ENCODE data around the gene TOR1AIP1. TPM values are rescaled to one million over a fixed set of nuclear protein-coding genes. Genes with fewer than 3 reads are reported as not detected.

The TOR1AIP1 gene
- total and polyA plus RNA-seq, 4 donors = 20.4 to 94.7 (median 32.8) TPM

- no peak overlapping the region for H3K9ac ChIP-seq (ENCODE audit: insufficient read depth in 1 of 2, low read length in 2 of 2)
- H3K4me3 ChIP-seq = no peak overlapping the region
- no peaks in the 10 kb centered on the region for H3K27me3 ChIP-seq (ENCODE audit: control insufficient read depth in 3 of 3, insufficient read depth in 3 of 3, low read length in 2 of 3)
- ATAC-seq (ENCODE audit: insufficient read depth, low FRiP score) (peak; percentile 77), DNase-seq (no peak)
- TF ChIP-seq CTCF (IDR thresholded peaks at IDR 0.05; ENCODE audit: control extremely low read depth, extremely low read depth) = no peak
- H3K9me3 ChIP-seq (ENCODE audit: control insufficient read depth in 4 of 4, insufficient read depth in 3 of 4, low read length in 3 of 4) = no peaks in the 10 kb centered on the region
- WGBS, 2 donors = 74 to 78% methylated on average over 4 of the region's 4 CpGs
- H3K36me3 ChIP-seq (ENCODE audit: control insufficient read depth in 4 of 4, insufficient read depth in 4 of 4, low read length in 4 of 4) = peaks cover 0 to 4% (median 0%) of the 10 kb centered on the region in 4 donors
- H3K27ac ChIP-seq (ENCODE audit: low read depth in 1 of 2, low read length in 1 of 2) = no peak overlapping the region
- no peaks in the 10 kb centered on the region for H3K4me1 ChIP-seq (ENCODE audit: control insufficient read depth in 5 of 5, insufficient read depth in 5 of 5, low read length in 5 of 5)
Measured at GRCh38 chr1:179925922-179926849, 44.1 kb downstream of the TOR1AIP1 start.

GRCh38 chr1:179926850-179927205, 44.7 kb downstream of the TOR1AIP1 start:
- H3K4me3 ChIP-seq = no peak overlapping the region
- no peak overlapping the region for H3K27ac ChIP-seq (ENCODE audit: low read depth in 1 of 2, low read length in 1 of 2)
- no peaks in the 10 kb centered on the region for H3K36me3 ChIP-seq (ENCODE audit: control insufficient read depth in 4 of 4, insufficient read depth in 4 of 4, low read length in 4 of 4)
- TF ChIP-seq CTCF (IDR thresholded peaks at IDR 0.05; ENCODE audit: control extremely low read depth, extremely low read depth) = no peak
- H3K27me3 ChIP-seq (ENCODE audit: control insufficient read depth in 3 of 3, insufficient read depth in 3 of 3, low read length in 2 of 3) = no peaks in the 10 kb centered on the region
- no peak overlapping the region for H3K9ac ChIP-seq (ENCODE audit: insufficient read depth in 1 of 2, low read length in 2 of 2)
- no peaks in the 10 kb centered on the region for H3K9me3 ChIP-seq (ENCODE audit: control insufficient read depth in 4 of 4, insufficient read depth in 3 of 4, low read length in 3 of 4)
- DNase-seq (no peak), ATAC-seq (ENCODE audit: insufficient read depth, low FRiP score) (no peak)
- H3K4me1 ChIP-seq (ENCODE audit: control insufficient read depth in 5 of 5, insufficient read depth in 5 of 5, low read length in 5 of 5) = no peaks in the 10 kb centered on the region
- WGBS, 2 donors = 99 to 100% methylated on average over 3 of the region's 3 CpGs

- Histone ChIP-seq H3K9me3 (ENCODE audit: control insufficient read depth in 4 of 4, insufficient read depth in 3 of 4, low read length in 3 of 4) (no peaks in the 10 kb centered on the region), H3K9ac (ENCODE audit: insufficient read depth in 1 of 2, low read length in 2 of 2) (no peak overlapping the region), H3K27ac (ENCODE audit: low read depth in 1 of 2, low read length in 1 of 2) (no peak overlapping the region), H3K4me3 (no peak overlapping the region), H3K27me3 (ENCODE audit: control insufficient read depth in 3 of 3, insufficient read depth in 3 of 3, low read length in 2 of 3) (no peaks in the 10 kb centered on the region), H3K4me1 (ENCODE audit: control insufficient read depth in 5 of 5, insufficient read depth in 5 of 5, low read length in 5 of 5) (no peaks in the 10 kb centered on the region), H3K36me3 (ENCODE audit: control insufficient read depth in 4 of 4, insufficient read depth in 4 of 4, low read length in 4 of 4) (no peaks in the 10 kb centered on the region)
- DNase-seq (no peak), ATAC-seq (ENCODE audit: insufficient read depth, low FRiP score) (no peak)
- no peak for TF ChIP-seq CTCF (IDR thresholded peaks at IDR 0.05; ENCODE audit: control extremely low read depth, extremely low read depth)
- 50 to 75% methylated on average over 2 of the region's 2 CpGs for WGBS, 2 donors
Measured at GRCh38 chr1:179929955-179930798, 48.1 kb downstream of the TOR1AIP1 start.

All from lung (tissue), 12 donors.